Measurements from ENCODE around the gene RRAGD. TPM values are rescaled to one million over a fixed set of nuclear protein-coding genes. Genes with fewer than 3 reads are reported as not detected.

Gene RRAGD
- total and polyA plus RNA-seq, 2 of the 8 experiments (the other 6 are each of a cell fraction or from before 2014, with no cell fraction given) = 7.2 to 30.8 TPM

- TF ChIP-seq KDM4A (IDR thresholded peaks at IDR 0.05; ENCODE audit: low read depth, low read length, severe bottlenecking) = no peak
- no peak for TF ChIP-seq E2F6 (IDR thresholded peaks at IDR 0.05)
These were observed 930 bp upstream of the RRAGD start (continued) for GRCh38 chr6:89413006-89413400.
